Adrenal gland (tissue), 5 donors: ENCODE data around the gene USP7.

Experiments used
- POLR2A ChIP-seq, 2 donors: fragments of 450-650 bp; IDR thresholded peaks; one replicate each; pipeline ENCODE4 v1.6.1; 2017; ENCODE audit warnings: antibody characterized with exemption in 2 of 2, mild to moderate bottlenecking in 2 of 2, moderate library complexity in 1 of 2
- TF ChIP-seq, protein P1 (sequence below), 6 experiments: fragments of 450-650 bp in 4 of 6; fragments of 200-600 bp in 2 of 6; sonication (generic) in 1 of 6; IDR thresholded peaks; 1 replicate in 5 of 6; 2 replicates in 1 of 6; pipeline versions ENCODE4 v1.5.1 to v1.8.0; 2016 to 2021; ENCODE audit warnings: antibody characterized with exemption in 6 of 6, mild to moderate bottlenecking in 2 of 6, moderate library complexity in 1 of 6
- donor health status: DM: no; HTN: no; CAD: no.

DNA sequence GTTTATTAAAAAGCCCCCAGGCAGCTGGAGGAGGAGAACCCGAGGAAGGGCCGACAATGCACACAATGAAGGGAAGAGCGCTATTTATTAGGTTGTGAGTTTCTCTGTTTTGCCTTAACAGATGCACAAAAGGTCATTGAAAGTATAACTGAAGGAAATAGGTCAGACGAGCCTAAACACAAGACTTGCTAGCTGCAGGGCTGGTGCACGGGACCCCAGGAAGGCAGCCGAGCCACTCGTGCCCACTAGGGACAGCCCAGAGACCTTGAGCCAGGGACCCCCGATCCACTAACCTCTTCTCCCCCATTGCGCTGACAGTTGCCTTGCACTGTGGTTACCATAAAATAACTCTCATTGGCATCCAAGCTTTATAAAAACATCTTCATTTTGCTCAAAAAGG, 70.3 kb downstream of the USP7 start:
- TF ChIP-seq, protein P1, sequence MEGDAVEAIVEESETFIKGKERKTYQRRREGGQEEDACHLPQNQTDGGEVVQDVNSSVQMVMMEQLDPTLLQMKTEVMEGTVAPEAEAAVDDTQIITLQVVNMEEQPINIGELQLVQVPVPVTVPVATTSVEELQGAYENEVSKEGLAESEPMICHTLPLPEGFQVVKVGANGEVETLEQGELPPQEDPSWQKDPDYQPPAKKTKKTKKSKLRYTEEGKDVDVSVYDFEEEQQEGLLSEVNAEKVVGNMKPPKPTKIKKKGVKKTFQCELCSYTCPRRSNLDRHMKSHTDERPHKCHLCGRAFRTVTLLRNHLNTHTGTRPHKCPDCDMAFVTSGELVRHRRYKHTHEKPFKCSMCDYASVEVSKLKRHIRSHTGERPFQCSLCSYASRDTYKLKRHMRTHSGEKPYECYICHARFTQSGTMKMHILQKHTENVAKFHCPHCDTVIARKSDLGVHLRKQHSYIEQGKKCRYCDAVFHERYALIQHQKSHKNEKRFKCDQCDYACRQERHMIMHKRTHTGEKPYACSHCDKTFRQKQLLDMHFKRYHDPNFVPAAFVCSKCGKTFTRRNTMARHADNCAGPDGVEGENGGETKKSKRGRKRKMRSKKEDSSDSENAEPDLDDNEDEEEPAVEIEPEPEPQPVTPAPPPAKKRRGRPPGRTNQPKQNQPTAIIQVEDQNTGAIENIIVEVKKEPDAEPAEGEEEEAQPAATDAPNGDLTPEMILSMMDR (IDR thresholded peaks at IDR 0.05), result no peak
- no peak for TF ChIP-seq POLR2A (IDR thresholded peaks at IDR 0.05)
